Measurements from ENCODE around the gene PTPN7.
"Not testable (repeated sequence)": the region's sequence is repeated elsewhere in the genome, so short reads cannot be mapped to it uniquely, and the experiment has no call there.

Gene PTPN7

DNA sequence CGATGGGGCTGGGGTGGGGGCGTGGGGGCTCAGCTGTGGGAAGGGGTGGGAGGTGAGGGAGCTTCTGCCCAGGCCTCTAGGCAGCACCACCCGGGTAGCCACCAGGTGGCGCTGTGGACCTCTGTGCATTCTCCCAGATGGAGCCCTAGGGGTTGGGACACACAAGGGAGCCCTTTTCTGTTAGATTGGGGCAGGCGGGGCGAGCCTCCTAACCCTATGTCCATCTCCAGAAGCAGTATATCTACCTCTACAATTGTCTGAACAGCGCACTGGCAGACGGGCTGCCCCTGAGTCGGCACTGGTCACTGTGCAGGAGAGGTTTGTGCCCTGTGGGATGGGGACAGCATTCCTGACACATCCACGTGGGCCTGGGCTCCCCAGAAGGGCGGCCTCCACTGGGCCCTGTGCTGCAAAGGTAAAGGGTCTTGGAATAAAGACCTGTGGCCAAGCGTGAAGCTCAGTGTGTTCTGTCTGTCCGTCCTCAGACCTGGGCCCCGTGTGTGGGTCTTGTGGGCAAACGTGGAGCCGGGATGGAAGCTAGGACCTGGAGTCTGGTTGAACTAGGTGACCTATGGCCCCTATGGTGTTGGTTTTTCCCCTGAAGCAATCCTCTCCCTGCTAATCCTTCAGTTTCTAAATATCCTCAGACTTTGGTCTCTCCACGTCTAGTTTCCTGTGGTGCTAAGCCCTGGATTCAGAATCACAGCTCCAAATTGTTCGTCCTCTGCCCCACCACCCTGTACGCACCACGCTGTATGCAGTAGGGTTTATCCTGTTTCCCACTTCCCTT is 28.8 kb upstream of the PTPN7 start:
- DNase-seq, result peak; percentile 75

DNA sequence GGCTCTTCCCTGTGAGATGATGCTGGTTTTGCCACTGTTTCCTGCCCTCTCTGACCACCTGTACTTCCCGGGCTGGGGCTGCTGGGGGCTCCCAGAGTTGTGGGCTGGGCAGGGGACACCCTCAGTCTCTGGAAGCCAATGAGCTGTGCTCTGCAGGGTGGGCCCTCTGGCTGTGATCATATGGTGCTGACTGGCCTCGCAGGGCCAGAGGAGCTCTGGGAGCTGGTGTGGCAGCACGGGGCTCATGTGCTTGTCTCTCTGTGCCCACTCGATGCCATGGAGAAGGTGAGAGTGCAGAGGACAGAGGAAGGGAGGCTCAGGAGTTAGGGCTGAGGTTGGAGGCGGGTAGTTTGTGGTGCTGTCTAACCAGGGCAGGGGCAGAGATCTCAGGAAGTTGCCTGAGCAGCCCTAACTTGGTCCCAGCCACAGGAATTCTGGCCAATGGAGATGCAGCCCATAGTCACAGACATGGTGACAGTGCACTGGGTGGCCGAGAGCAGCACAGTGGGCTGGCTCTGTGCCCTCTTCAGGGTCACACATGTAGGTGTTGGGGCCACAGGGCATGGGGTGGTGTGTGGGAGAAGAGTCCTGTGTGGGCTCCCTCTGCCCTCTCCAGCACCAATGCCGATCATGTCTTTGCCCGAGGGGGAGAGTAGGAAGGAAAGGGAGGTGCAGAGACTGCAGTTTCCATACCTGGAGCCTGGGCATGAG is 27.4 kb upstream of the PTPN7 start:
- DNase-seq, result no peak

DNA sequence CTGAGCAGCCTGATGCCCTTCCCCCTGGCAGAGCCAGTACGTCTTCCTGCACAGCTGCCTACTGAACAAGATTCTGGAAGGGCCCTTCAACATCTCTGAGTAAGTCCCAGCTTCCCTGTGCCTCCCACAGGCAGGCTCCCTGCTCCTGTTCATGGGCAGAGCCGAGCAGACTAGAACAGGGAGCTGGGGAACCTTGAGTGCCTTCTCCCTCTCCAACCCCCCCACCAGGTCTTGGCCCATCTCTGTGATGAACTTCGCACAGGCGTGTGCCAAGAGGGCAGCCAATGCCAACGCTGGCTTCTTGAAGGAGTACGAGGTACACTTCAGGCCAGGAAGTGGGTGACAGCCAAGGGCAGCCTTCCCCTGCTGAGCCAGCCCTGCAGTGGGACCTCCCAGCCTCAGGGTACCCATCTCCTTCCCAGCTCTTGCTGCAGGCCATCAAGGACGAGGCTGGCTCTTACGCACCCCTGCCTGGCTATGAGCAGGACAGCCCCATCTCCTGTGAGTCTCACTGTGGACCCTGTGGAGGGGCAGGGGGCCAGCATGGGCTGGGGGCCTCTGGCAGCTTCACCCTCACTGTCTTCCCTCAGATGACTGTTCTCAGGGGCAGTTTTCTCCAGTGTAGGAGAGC is 26.8 kb upstream of the PTPN7 start:
- DNase-seq, result no peak

DNA sequence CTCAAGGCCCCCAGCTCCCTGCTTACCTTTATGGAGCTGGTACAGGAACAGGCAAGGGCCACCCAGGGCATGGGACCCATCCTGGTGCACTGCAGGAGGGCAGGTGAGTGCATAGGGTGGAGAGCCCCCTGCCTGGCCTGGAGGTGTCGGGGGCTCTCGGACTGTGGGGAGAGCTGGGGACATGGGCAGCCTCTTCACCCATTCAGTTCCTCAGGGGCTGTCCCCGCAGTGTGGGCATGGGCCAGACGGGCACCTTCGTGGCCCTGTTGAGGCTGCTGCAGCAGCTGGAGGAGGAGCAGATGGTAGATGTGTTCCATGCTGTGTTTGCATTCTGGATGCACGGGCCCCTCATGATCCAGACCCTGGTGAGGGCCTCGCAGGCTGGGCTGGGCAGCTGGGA is 25.9 kb upstream of the PTPN7 start:
- no peak for DNase-seq

DNA sequence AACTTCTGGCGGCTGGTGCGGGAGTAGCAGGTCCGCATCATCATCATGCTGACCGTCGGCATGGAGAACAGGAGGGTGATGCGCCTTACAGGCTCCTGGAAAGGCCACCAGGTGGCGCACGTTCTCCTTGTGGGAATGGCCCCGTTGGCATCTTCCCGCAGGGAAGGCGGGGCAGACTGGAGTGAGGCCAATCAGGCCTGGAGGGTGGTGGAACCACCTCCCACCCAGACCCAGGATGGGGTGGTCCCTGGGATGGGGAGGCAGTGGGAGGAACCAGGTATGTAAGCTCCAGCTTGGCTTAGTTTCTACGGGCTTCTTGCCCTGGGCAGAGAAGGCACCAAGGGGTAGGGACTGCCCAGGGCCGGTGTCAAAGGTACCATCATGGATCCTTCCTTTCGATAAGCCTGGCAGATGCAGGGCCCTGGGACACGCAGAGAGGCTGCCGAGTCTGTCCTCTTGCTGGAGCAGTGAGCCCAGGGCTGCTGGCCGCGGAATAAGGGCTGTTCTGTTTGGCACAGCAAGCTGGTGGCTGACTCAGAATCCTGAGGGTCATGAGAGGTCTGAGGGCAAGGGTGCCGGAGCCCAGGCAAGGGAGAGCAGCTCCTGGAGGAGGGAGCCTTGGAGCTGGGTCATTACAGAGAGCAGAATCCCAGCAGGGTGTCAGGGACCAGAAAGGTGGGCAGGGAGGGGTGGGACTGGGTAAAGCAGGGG is 24.5 kb upstream of the PTPN7 start:
- DNase-seq, result peak; percentile 76

DNA sequence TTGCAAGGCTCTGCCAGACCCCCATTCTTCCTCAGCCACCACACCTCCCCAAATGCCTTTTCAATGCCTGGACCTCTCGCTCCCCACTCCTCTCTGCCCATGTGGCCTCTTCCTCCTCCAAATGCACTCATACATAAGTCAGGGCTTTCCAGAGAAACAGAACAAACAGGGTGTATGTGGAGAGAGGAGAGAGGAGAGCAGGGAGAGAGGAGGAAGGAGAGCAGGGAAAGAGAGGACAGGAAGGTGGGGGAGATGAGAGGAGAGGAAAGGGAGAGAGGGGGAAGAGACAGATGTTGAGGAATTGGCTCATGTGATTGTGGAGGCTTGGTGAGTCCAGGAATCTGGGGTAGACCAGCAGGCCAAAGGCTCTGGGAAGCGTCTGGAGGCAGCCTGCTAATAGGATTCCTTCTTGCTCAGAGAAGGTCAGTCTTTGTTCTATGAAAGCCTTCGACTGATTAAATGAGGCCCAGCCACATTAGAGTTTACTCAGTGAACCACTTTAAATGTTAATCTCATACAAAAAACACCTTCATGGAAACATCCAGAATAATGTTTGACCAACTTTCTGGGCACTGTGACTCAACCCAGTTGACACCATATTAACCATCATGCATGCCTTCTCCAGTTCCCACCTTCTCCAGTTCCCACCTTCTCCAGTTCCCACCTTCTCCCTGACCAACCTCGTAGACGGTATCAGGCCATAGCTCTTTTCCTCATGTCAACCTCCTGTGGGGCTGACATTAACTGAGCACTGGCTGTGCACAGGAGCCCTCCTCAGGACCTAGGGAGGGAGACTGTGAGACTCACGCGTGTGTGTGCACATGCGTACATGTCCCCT is 21.9 kb upstream of the PTPN7 start:
- no peak for DNase-seq

DNA sequence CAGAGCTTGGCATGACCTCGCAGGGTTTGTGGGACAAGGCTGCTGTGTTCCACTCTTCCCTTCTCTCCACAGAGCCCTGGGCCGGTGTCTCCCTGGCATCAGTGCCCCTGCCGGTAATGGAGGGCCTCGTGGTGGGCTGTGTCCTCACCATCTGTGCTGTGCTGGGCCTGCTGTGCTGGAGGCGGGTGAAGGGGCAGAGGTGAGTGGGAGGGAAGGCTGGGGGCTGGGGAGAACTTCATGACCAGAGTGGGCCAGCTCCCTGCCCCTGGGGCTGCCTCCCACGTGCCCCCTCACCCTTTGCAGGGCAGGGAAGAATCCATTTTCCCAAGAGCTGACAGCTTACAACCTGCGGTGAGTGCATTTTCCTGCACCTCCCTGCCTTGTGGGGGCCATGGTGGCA is 21.2 kb upstream of the PTPN7 start:
- DNase-seq, result no peak

DNA sequence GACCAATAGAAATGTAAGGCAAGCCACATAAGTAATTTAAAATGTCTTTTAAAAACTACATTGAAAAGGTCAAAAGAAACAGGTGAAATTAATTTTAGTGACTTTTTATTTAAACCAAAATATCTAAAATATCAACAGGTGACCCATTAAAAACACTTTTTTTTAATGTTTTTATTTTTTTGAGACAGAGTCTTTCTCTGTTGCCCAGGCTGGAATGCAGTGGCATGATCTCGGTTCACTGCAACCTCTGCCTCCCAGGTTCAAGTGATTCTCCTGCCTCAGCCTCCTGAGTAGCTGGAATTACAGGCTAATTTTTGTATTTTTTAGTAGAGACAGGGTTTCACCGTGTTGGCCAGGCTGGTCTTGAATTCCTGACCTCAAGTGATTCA is 20.3 kb upstream of the PTPN7 start:
- DNase-seq, result not testable (repeated sequence)

DNA sequence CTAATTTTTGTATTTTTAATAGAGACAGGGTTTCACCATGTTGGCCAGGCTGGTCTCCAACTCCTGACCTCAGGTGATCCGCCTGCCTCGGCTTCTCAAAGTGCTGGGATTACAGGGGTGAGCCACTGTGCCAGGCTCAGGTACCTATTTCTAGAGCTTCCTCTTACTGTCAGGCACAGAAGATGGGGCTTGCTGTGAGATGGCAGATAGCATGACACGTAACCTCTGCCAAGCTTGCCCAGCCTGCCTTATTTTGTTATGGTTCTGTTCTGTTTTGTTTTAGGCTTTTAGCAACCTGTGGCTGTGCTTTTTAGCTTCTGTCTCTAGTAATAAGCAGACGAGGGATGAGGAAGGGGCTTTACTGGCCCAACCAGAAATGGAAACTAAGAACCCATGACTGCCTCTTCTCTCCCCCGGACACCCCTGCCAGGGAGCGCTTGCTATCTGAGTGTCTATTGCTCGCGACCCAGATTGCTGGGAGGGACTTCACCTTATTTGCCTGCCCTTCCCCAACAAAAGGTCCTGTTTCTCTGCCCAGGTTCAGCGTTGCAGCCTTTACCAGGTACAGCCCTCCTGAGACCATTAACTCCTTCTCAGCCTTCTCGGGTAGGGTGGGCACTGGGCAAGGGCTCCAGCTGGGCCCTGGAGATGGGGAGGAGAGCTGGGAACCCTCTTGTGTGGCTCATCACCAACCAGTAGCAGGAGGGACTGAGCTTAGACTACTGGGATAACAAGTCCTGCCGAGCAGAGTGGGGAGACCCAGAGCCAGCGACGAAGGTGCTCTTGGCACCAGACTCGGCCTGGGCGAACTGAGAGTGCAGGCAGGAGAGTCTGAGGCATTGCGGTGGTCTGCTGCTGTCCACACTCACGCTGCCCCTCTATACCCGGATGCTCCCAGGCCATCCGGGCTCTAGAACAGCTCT is 19.7 kb upstream of the PTPN7 start:
- no peak for DNase-seq

DNA sequence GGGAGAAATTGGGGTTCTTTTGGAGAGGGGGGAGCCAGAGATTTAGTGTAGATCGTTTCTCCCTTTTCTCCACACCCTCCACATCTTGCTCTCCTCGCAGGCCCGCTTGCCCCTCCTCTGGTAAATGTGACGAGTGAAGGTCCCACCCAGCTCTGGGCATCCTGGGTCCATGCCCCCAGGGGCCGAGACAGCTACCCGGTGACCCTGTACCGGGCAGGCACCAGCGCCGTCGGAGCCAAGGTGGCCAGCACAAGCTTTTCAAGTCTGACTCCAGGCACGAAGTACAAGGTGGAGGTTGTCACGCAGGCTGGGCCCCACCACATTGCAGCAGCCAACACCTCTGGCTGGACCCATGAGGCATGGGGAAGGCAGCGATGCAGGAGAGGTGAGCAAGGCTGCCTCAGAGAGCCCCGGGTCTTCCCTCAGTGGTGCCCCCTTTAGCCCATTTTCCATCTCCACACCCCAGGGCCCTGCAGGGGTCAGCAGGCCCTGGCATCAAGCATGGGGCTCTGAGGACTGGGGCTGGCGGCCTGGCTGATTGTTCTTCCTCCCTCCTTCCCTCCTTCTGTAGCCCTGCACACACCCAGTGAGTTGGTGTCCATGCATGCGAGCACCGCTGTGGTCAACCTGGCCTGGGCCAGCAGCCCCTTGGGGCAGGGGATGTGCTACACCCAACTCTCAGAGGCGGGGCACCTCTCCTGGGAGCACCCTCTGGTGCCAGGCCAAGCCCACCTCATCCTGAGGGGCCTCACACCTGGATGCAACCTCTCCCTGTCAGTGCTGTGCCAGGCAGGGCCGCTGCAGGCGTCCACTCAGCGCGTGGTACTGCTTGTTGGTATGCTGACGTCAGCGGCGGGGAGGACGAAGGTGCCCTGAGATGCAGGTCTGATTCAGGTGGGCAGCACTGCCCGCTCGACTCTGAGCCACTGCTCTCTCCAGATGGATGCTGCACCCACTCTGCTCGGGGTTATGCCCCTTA is 16.8 kb upstream of the PTPN7 start:
- no peak for DNase-seq

DNA sequence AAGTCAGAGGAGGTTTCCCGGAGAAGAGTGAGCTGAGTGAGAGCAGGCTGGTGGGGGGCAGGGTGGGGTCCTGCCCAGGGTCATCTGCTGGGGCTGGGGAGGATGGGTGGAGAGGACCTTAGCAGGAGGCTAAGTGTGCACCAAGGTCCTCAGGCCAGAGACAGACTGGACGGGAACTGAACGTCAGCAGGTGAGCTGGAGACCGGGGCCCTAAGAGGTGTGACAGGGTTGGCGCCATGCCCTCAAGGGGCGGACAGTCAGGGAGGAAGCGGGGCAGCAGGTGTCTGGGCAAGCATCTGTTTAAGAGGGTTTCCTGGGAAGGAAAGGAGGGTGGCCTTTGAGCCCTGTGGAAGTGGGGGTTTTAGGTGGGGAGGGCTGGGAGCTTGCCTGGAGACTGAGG is 13.6 kb upstream of the PTPN7 start:
- no peak for DNase-seq

DNA sequence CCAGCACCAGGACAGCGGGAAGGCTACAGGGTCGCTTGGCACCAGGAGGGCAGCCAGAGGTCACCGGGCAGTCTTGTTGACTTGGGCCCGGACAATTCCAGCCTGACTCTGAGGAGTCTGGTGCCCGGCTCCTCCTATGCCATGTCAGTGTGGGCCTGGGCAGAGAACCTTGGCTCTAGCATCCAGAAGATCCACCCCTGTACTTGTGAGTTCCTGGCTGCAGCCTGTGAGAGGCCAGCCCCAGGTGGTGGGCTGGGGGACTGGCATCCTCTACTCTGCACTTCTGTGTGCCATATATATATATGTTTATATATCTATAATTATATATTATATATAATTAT is 11.6 kb upstream of the PTPN7 start:
- DNase-seq, result no peak

DNA sequence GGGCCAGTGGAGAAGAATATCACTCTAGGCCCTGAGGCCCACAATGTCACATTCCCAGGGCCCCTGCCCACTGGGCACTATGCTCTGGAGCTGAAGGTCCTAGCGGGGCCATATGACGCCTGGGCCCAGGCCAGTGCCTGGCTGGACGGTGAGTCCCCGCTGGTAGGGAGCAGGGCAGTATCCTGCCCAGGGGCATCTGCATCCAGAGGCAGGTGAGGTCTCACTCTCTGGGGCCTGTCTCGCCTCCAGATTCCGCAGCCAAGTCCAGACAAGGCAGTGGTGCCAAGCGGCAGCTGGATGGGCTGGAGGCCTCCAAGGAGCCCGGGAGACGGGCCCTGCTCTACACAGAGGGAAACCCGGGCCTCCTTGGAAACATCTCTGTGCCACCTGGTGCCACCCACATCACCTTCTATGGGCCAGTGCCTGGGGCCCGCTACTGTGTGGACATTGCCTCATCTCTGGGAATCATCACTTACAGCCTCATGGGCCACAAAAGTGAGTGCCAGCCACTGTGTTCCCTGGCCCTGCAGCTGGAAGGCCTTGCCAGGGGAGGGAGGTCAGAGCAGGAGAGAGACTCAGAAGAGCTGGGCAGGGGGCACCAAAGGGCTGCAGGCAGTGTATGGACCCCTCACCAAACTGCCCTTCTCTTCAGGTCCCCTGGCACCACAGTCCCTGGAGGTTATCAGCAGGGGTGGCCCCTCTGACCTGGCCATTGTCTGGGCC is 11.1 kb upstream of the PTPN7 start:
- DNase-seq, result no peak

DNA sequence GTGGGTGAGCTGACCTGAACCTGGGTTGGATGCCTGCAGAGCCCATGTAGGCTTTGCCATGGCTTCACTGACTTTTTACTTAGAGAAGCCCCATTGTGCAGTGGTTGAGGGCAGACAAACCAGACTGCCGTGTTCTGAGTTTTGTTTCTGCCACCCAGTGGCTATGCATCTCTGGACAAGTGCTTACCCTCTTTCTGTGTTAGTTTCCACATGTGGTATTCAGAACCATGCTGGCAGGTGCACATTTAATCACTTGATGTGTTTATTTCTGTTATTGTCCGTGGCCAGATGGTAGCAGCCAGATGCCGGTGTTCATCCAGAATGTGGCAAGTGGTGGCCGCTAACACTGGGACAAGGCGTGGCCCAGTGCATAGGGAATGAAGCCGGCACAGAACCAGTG is 10.3 kb upstream of the PTPN7 start:
- DNase-seq, result no peak

DNA sequence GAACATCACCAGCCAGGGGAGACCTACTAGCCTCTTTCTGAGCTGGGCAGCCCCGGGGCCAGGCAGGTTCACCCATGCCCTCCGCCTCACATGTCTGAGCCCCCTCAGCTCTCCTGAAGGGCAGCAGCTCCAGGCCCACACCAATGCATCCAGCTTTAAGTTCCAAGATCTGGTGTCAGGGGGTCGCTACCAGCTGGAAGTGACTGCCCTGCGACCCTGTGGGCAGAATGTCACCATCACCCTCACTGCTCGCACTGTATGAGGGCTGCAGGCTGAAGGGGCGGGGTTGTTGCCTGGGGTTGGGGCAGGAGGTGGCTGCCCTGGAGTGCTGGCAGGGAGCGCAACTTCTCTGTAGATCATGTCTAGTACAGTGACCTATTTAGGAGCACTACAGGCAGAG is 8.5 kb upstream of the PTPN7 start:
- no peak for DNase-seq

DNA sequence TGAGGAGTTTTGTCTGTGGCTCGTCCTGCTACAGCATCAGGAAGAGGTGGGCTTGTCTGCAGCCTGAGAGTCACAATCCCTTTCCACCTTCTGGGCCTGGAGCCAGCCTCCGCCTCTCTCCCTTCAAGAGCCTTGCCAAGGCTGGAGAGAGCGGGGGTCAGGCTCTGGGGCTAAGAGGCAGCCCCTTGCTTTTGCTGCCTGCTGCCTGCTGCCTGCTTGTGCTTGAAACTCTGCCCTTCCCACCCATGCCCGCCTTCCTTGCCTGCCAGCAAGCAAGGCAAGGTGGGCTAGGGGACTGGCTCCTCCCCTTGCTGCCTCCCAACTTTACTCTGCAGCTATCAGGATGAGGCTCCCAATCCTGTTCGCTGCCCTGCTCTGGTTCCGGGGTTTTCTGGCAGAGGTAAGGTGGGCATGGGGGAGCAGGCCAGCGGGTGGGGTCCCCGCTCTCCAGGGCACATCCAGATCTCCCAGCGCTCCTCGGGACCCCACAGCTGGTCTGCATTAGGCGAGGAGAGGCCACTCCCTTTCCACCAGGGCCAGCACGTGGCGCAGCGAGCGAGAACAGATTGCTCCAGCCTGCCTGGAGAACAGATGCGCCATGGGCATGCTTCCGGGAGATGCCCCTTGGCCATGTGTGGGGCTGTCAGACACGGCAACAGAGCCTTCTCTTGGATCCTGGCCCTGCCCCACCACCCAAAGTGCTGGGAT is 7.5 kb upstream of the PTPN7 start:
- DNase-seq, result no peak

DNA sequence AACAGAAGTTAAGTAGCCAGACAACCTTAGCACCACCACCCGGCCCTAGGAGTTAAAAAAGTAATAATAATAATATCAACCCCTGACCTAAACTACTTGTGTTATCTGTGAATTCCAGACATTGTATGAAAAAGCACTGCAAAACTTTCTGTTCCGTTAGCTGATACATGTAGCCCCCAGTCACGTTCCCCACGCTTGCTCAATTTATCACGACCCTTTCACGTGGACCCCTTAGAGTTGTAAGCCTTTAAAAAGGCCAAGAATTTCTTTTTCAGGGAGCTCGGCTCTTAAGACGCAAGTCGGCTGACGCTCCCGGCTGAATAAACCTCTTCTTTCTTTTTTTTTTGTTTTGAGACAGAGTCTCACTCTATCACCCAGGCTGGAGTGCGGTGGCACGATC is 6.7 kb upstream of the PTPN7 start:
- not testable (repeated sequence) for DNase-seq

DNA sequence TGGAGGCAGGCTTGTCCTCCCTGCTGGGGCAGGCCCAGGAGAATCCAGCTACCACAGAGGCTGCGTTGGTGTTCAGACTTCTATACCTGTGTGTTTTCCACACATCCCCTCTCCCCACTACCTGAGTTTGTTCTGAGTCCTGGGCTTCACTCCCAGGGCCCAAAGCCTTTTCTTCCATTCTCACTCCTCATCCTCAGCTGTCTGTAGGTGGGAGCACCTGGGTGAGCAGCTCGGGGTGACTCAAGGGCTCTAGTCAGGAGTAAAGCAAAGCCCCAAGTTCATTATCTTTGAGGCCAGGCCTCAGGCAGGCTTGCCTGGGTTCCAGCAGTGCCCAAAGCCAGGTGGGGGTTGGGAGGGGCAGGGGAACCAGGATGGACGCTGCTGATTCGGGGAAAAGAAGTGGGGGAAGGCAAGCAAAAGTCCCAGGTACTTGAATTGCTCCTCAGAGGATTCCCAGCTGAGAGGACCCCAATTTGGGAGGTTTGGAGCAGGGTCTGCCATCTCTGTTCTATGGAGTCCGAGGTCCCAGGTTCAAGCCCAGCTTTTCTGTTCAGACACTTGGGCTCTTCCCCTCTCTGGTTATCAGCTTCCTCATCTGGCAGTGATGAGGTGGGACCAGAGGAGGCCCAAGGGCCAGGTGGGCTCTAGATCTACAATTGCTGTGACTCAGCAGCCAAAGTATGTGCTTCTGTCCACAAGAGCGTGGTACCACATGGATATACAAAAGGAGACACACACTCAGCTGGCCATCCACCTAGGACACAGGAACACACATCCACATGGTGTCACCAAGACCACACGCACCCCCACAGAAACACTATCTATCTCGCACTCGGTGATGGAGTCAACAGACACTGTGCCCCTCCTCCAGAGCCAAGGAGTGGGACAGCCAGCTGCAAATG is 5.8 kb upstream of the PTPN7 start:
- DNase-seq, result no peak
